ENCODE measurements around the gene CDK11B. TPM values are rescaled to one million over a fixed set of nuclear protein-coding genes. Genes with fewer than 3 reads are reported as not detected.
"Not testable (repeated sequence)": the region's sequence is repeated elsewhere in the genome, so short reads cannot be mapped to it uniquely, and the experiment has no call there.

CDK11B gene
- polyA plus RNA-seq, 4 donors: 24.6 to 61.7 (median 45.1) TPM

GRCh38 chr1:1599030-1599934 is 59.5 kb downstream of the CDK11B start:
- H3K27ac ChIP-seq (ENCODE audit: low read depth in 1 of 3, low read length in 2 of 3): no peak overlapping the region
- H3K27me3 ChIP-seq (ENCODE audit: control insufficient read depth in 3 of 3, insufficient read depth in 3 of 3, low read length in 3 of 3): peaks cover 5 to 79% (median 6%) of the 10 kb centered on the region in 3 donors
- no peaks in the 10 kb centered on the region for H3K36me3 ChIP-seq (ENCODE audit: control insufficient read depth in 3 of 3, insufficient read depth in 2 of 3, low read depth in 1 of 3, low read length in 3 of 3)
- no peaks in the 10 kb centered on the region for H3K9me3 ChIP-seq (ENCODE audit: control insufficient read depth in 2 of 2, insufficient read depth in 1 of 2, low read depth in 1 of 2, low read length in 1 of 2)
- peak overlapping the region in 2 of 3 donors; percentile 39 to 70 for H3K4me3 ChIP-seq (ENCODE audit: low read depth in 1 of 3, low read length in 3 of 3)
- no peak for FAIRE-seq
- DNase-seq: peak in 1 of 2 donors; percentile 51
- WGBS, 3 donors: 7 to 13% (median 10%) methylated on average over 72 to 111 of the region's 111 CpGs
- peaks cover 0 to 5% (median 0%) of the 10 kb centered on the region in 3 donors for H3K4me1 ChIP-seq (ENCODE audit: control insufficient read depth in 3 of 3, insufficient read depth in 2 of 3, low read depth in 1 of 3, low read length in 2 of 3)

GRCh38 chr1:1598720-1599029 is 60.1 kb downstream of the CDK11B start:
- DNase-seq: no peak
- FAIRE-seq: no peak
- Histone ChIP-seq H3K27ac (ENCODE audit: low read depth in 1 of 3, low read length in 2 of 3) (no peak overlapping the region), H3K27me3 (ENCODE audit: control insufficient read depth in 3 of 3, insufficient read depth in 3 of 3, low read length in 3 of 3) (peaks cover 5 to 74% (median 6%) of the 10 kb centered on the region in 3 donors), H3K9me3 (ENCODE audit: control insufficient read depth in 2 of 2, insufficient read depth in 1 of 2, low read depth in 1 of 2, low read length in 1 of 2) (no peaks in the 10 kb centered on the region), H3K4me3 (ENCODE audit: low read depth in 1 of 3, low read length in 3 of 3) (no peak overlapping the region), H3K4me1 (ENCODE audit: control insufficient read depth in 3 of 3, insufficient read depth in 2 of 3, low read depth in 1 of 3, low read length in 2 of 3) (peaks cover 0 to 5% (median 0%) of the 10 kb centered on the region in 3 donors), H3K36me3 (ENCODE audit: control insufficient read depth in 3 of 3, insufficient read depth in 2 of 3, low read depth in 1 of 3, low read length in 3 of 3) (no peaks in the 10 kb centered on the region)
- WGBS, 3 donors: 54 to 84% (median 73%) methylated on average over 12 to 13 of the region's 13 CpGs

GRCh38 chr1:1598051-1598719 is 60.6 kb downstream of the CDK11B start:
- FAIRE-seq (no peak), DNase-seq (peak in 1 of 2 donors; percentile 1)
- no peak overlapping the region for H3K4me3 ChIP-seq (ENCODE audit: low read depth in 1 of 3, low read length in 3 of 3)
- peaks cover 5 to 69% (median 6%) of the 10 kb centered on the region in 3 donors for H3K27me3 ChIP-seq (ENCODE audit: control insufficient read depth in 3 of 3, insufficient read depth in 3 of 3, low read length in 3 of 3)
- no peaks in the 10 kb centered on the region for H3K9me3 ChIP-seq (ENCODE audit: control insufficient read depth in 2 of 2, insufficient read depth in 1 of 2, low read depth in 1 of 2, low read length in 1 of 2)
- H3K36me3 ChIP-seq (ENCODE audit: control insufficient read depth in 3 of 3, insufficient read depth in 2 of 3, low read depth in 1 of 3, low read length in 3 of 3): no peaks in the 10 kb centered on the region
- H3K27ac ChIP-seq (ENCODE audit: low read depth in 1 of 3, low read length in 2 of 3): no peak overlapping the region
- H3K4me1 ChIP-seq (ENCODE audit: control insufficient read depth in 3 of 3, insufficient read depth in 2 of 3, low read depth in 1 of 3, low read length in 2 of 3): peaks cover 0 to 5% (median 0%) of the 10 kb centered on the region in 3 donors
- WGBS, 3 donors: 78 to 88% (median 82%) methylated on average over 23 to 28 of the region's 28 CpGs

GRCh38 chr1:1597275-1597930 is 61.4 kb downstream of the CDK11B start:
- Histone ChIP-seq H3K9me3 (ENCODE audit: control insufficient read depth in 2 of 2, insufficient read depth in 1 of 2, low read depth in 1 of 2, low read length in 1 of 2) (no peaks in the 10 kb centered on the region), H3K4me3 (ENCODE audit: low read depth in 1 of 3, low read length in 3 of 3) (no peak overlapping the region), H3K27ac (ENCODE audit: low read depth in 1 of 3, low read length in 2 of 3) (no peak overlapping the region), H3K4me1 (ENCODE audit: control insufficient read depth in 3 of 3, insufficient read depth in 2 of 3, low read depth in 1 of 3, low read length in 2 of 3) (peaks cover 0 to 5% (median 0%) of the 10 kb centered on the region in 3 donors), H3K36me3 (ENCODE audit: control insufficient read depth in 3 of 3, insufficient read depth in 2 of 3, low read depth in 1 of 3, low read length in 3 of 3) (no peaks in the 10 kb centered on the region), H3K27me3 (ENCODE audit: control insufficient read depth in 3 of 3, insufficient read depth in 3 of 3, low read length in 3 of 3) (peaks cover 5 to 65% (median 6%) of the 10 kb centered on the region in 3 donors)
- DNase-seq (peak in 1 of 2 donors; percentile 39), FAIRE-seq (no peak)
- 6 to 20% (median 17%) methylated on average over 13 to 16 of the region's 16 CpGs for WGBS, 3 donors

- FAIRE-seq (no peak), DNase-seq (peak in 1 of 2 donors; percentile 2)
- Histone ChIP-seq H3K4me1 (ENCODE audit: control insufficient read depth in 3 of 3, insufficient read depth in 2 of 3, low read depth in 1 of 3, low read length in 2 of 3) (peaks cover 0 to 5% (median 0%) of the 10 kb centered on the region in 3 donors), H3K27ac (ENCODE audit: low read depth in 1 of 3, low read length in 2 of 3) (no peak overlapping the region), H3K36me3 (ENCODE audit: control insufficient read depth in 3 of 3, insufficient read depth in 2 of 3, low read depth in 1 of 3, low read length in 3 of 3) (no peaks in the 10 kb centered on the region), H3K27me3 (ENCODE audit: control insufficient read depth in 3 of 3, insufficient read depth in 3 of 3, low read length in 3 of 3) (peaks cover 3 to 57% (median 6%) of the 10 kb centered on the region in 3 donors), H3K9me3 (ENCODE audit: control insufficient read depth in 2 of 2, insufficient read depth in 1 of 2, low read depth in 1 of 2, low read length in 1 of 2) (no peaks in the 10 kb centered on the region), H3K4me3 (ENCODE audit: low read depth in 1 of 3, low read length in 3 of 3) (no peak overlapping the region)
- WGBS, 3 donors: 30 to 43% (median 35%) methylated on average over 10 to 12 of the region's 12 CpGs
These were observed 62.1 kb downstream of the CDK11B start for GRCh38 chr1:1596493-1597274.

- H3K27ac ChIP-seq (ENCODE audit: low read depth in 1 of 3, low read length in 2 of 3); DNase-seq; H3K36me3 ChIP-seq (ENCODE audit: control insufficient read depth in 3 of 3, insufficient read depth in 2 of 3, low read depth in 1 of 3, low read length in 3 of 3); FAIRE-seq; H3K9me3 ChIP-seq (ENCODE audit: control insufficient read depth in 2 of 2, insufficient read depth in 1 of 2, low read depth in 1 of 2, low read length in 1 of 2); H3K4me1 ChIP-seq (ENCODE audit: control insufficient read depth in 3 of 3, insufficient read depth in 2 of 3, low read depth in 1 of 3, low read length in 2 of 3); H3K4me3 ChIP-seq (ENCODE audit: low read depth in 1 of 3, low read length in 3 of 3): not testable (repeated sequence)
- WGBS, 3 donors: 70 to 89% (median 78%) methylated on average over 2 of the region's 2 CpGs
- H3K27me3 ChIP-seq (ENCODE audit: control insufficient read depth in 3 of 3, insufficient read depth in 3 of 3, low read length in 3 of 3): peaks cover 3 to 45% (median 6%) of the 10 kb centered on the region in 3 donors
These were observed 63.5 kb downstream of the CDK11B start for GRCh38 chr1:1595341-1595740.

GRCh38 chr1:1594602-1595260 is 64.1 kb downstream of the CDK11B start:
- Histone ChIP-seq H3K36me3 (ENCODE audit: control insufficient read depth in 3 of 3, insufficient read depth in 2 of 3, low read depth in 1 of 3, low read length in 3 of 3) (no peaks in the 10 kb centered on the region), H3K4me1 (ENCODE audit: control insufficient read depth in 3 of 3, insufficient read depth in 2 of 3, low read depth in 1 of 3, low read length in 2 of 3) (peaks cover 0 to 5% (median 0%) of the 10 kb centered on the region in 3 donors), H3K27ac (ENCODE audit: low read depth in 1 of 3, low read length in 2 of 3) (no peak overlapping the region), H3K9me3 (ENCODE audit: control insufficient read depth in 2 of 2, insufficient read depth in 1 of 2, low read depth in 1 of 2, low read length in 1 of 2) (no peaks in the 10 kb centered on the region), H3K27me3 (ENCODE audit: control insufficient read depth in 3 of 3, insufficient read depth in 3 of 3, low read length in 3 of 3) (peaks cover 3 to 42% (median 6%) of the 10 kb centered on the region in 3 donors), H3K4me3 (ENCODE audit: low read depth in 1 of 3, low read length in 3 of 3) (no peak overlapping the region)
- 36 to 58% (median 48%) methylated on average over 10 of the region's 10 CpGs for WGBS, 3 donors
- DNase-seq (peak in 1 of 2 donors; percentile 17), FAIRE-seq (no peak)

Measured in small intestine (tissue), 7 donors.